GM19238 (cell line): ENCODE data around the gene SYTL2.
"Not testable (repeated sequence)": the region's sequence is repeated elsewhere in the genome, so short reads cannot be mapped to it uniquely, and the experiment has no call there.

Source experiments
- DNase-seq: peaks from one replicate; pipeline ENCODE4 v3.0.0; 2011; ENCODE audit warnings: low spot score; ENCODE audit not compliant: insufficient read length

SYTL2 gene

DNA sequence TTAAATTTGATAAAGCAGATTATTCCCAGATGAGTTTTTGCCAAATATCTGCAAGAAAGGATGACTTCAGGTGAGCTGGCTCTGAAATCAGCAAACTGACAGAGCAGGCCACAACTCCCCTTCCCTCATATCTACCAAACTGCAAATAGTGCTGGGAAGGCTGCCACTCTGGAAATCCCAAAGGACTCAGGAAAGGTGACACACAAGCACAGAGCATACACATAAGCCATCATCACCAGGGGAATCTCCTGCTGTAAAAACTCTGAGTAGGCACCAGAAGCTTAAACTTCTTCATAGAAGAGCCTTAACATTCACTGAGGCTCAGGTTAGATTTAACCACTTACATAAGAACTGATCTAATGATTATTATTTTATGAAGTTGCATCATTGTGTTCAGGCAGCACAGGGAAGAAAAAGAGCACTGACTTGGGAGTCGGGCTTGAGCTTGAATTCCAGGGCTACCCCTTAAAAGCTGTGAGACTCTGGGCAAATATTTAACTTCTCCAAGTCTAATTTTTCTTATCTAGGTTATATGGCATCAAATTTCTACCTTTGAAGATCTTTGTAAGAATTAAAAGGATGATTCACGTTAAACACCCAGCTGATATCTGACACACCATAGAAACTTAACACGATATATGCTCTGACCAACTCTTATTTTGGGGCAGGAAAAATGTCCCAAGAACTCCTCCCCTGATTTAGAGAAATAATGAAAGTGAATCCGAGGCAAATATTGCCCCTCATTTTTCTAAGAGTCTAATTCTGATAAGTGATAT is 15.0 kb downstream of the SYTL2 start:
- DNase-seq = no peak

DNA sequence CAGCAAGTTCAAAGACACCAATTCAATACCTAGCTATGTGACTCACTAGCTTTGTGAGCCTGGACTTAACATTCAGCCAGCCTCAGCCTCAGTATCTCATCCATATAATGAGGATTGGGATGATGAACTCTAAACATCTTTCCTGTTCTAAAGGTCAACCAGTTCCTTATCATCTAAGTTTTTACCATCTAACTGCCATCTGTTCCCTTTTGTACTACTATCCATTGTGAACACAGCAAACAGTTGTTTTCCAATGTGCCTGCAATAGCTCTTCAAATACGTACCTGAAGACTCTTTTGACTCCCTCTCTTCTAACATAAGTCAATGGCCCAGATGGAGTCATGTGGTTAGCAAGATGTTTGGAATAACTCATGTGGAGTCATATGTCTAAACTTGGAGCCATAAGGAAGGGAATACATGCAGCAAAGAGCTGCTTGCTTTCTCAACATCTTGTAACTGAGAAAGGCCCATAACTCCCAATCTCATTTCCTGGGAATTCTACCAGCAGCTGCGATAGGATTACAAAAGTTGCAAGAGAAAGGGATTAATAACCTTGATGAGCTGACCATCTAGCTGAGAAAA is 19.4 kb downstream of the SYTL2 start:
- no peak for DNase-seq

DNA sequence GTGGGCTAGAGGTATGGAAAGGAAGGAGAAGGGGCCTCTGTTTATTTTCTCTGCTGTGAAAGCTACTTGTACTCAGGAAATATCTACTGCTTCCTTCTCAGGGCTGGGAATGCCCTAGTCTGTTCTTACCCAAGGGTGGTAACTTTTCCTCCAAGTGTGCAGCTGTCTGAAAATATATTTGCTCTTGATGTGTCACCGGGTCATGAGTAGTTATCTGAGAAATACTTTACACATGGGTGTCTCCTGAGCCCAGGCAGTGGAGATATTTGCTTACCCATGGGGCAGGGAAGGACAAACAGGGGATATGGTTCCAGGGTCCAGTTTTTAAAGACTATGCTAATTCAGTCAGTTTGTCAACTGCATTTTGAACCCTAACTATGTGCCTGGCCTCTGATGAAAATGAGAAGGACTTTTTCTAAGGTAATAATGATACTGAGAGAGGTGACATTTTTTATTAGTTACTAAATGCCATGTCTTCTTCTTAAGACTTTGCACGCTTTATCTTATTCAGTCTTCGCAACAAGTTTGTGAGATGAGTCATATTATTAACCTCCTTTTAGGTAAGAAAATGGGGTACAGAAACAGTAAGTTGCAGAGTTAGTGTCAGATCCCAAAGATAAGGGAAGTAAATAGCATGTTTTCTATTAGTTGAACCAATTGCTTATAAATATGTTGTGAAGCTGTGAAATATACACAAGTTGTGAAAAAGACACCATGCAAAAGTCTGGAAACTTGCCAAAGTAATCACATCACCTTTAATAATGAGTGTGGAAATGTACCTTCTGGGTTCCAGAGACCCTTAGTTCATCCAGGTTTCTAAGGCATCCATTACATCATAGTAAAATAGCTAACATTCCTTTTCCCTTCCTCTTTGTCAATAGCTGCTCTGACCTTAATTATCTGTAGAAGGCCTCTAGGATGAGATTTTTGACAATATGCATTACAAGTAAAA is 22.9 kb downstream of the SYTL2 start:
- DNase-seq = no peak

DNA sequence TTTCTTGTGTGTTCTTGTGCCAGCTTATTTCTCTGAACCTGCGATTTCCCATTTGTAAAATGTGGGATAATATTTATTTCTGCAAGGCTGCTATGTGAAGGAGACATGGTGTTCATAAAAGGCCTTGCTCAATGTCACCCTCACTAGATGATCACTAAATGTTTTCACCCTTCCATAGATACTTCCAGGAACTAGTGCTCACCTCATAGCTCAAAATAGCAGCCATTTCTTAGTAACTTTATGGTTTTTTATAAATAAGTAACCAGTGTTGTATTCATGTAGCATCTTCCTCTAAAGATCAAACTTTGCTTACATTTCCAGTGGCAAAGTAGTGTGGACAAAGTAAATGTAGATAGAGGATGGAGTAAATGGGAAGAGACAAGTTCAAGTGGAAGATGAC is 23.8 kb downstream of the SYTL2 start:
- DNase-seq = no peak

DNA sequence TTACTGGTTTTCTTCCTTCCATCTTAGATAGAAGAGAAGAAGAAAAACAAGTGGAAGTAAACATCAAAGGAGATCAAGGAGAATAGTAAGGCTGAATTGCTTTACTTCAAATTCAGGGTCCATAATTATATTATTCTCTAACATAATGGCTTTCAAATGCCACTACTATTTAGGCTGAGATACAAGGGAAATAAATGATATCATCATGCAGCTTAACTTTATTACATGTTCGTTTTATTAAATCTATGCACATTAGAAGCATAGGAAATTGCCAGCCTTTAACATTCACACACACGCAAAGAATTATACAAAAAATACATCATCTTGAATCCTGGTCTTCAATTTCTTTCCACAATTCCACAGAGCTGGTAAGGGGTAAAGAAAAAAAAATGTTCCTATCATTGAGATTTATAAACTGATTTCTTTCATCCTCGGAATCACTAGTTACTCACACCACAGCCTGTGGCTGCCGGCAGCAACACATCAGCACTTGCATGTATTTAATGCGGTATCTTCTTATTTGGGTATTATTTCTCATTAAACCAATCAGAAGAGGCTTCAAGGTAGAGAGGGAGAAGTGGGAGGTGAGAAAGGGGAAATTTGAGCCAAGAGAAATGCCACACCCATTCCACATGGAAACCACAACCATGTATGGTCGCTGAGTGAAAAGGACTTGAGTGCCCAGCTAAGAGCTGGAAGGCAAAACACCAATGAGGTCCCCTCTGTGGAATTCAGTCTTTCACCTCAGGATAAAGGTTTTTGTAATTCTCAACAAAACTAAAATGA is 26.3 kb downstream of the SYTL2 start:
- DNase-seq = no peak

DNA sequence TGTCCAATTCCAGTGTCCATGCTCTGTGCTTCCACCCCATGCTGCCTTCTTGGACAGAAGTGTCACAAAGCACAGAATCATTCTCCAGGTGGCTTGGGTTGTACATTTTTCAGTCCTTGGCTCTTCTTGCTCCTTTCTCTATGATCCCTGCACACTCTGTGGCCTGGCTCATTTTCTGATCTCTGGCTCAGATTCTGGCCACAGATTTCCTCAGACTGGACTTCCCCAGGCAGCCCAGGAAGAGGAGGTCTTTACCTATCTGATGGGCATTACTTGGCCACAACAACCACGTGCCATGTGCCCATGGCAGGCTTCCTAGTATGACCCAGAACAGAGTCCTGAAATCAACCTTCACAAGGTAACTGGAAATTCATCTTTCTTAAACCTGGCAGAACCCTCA is 27.2 kb downstream of the SYTL2 start:
- no peak for DNase-seq

DNA sequence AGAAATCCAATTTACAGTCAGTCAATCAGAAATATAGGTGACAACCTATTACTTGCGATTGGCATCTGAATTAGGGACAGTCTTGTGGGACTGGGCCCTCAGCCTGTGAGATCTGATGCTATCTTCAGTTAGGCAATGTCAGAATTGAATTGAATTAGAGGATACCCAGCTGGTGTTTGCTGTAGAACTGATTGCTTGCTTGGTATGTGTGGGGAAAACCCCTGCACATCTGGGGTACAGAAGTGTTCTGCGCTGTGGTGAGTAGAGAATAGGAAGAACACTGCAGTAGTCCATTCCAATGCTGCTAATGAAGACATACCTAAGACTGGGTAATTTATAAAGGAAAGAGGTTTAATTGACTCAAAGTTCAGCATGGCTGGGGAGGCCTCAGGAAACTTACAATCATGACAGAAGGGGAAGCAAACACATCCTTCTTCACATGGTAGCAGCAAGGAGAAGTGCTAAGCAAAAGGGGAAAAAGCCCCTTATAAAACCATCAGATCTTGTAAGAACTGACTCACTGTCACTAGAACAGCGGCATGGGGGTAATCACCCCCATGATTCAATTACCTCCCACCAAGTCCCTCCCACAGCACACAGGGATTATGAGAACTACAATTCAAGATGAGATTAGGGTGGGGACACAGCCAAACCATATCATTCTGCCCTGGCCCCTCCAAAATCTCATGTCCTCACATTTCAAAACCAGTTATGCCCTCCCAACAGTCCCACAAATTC is 30.0 kb downstream of the SYTL2 start:
- DNase-seq = not testable (repeated sequence)

DNA sequence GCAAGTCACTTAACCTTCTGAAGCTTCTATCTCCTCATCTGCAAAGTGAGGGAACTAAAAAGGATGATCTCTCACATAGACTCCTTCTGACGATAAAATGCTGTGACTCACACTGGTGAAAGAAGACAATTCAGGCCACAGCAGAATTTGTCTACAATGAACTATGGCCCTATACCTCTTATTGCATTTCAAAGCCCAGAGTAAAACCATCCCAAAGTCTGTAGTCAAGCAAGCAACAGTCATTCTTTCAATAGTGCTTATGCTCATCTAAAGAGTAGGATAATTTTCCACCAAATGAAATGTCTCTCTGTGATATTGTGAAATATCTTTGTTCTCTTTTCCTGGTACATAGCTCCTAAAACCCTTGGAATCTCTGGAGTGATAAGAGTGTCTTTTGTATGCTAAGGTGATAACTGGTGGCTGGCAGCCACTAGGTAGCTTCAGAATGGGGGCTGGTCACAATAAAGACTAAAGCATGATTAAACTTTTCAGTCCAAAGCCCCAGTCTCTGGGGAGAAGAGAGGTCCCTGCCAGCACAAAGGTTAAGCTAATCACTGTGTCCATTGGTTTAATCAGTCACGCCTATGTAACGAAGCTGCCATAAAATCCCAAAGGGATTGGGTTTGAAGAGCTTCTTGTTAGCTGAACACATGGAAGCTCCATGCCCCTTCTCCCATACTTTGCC is 30.8 kb downstream of the SYTL2 start:
- no peak for DNase-seq

DNA sequence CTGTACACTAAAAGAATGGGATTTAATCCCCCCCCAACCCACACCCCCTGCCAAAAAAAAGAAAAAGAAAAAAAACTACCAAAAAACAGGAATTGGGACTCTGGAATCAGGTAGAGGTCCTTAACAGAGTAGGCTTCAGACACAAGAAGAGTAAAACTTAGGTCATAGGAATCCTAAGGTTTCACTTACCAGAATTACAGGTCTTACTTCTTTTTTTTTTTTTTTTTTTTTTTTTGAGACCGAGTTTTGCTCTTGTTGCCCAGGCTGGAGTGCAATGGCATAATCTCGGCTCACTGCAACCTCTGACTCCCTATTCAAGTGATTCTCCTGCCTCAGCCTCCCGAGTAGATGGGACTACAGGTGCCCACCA is 33.4 kb downstream of the SYTL2 start:
- not testable (repeated sequence) for DNase-seq

DNA sequence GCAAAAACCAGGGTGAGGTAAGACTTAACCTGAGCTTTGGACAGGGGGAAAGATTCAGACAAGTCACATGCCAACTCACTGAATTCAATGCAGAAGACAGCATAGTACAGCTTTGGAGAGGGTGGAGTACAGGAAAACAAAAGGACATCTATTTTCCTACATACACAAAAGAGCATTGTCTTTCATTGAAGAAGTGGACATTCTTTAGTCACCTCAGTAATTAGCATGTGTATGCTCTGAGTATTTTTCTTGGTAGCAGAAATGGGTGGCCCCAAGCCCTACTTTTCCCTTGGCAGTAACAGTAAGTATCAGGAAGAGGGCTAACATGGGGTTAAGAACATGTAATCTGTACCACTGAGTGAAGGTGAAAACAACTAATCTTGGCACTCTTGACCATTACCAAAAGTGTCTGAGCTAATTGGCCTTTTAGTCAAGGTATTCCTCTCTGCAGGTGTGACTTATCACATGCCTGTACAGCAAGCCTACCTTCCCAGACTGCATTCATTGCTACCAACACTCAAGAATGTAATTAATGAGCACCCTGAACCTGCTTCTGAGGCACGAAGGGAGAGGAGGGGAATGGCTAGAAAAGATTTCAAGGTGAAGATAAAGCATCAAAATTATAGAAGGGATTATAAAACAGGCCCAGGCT is 33.9 kb downstream of the SYTL2 start:
- no peak for DNase-seq

DNA sequence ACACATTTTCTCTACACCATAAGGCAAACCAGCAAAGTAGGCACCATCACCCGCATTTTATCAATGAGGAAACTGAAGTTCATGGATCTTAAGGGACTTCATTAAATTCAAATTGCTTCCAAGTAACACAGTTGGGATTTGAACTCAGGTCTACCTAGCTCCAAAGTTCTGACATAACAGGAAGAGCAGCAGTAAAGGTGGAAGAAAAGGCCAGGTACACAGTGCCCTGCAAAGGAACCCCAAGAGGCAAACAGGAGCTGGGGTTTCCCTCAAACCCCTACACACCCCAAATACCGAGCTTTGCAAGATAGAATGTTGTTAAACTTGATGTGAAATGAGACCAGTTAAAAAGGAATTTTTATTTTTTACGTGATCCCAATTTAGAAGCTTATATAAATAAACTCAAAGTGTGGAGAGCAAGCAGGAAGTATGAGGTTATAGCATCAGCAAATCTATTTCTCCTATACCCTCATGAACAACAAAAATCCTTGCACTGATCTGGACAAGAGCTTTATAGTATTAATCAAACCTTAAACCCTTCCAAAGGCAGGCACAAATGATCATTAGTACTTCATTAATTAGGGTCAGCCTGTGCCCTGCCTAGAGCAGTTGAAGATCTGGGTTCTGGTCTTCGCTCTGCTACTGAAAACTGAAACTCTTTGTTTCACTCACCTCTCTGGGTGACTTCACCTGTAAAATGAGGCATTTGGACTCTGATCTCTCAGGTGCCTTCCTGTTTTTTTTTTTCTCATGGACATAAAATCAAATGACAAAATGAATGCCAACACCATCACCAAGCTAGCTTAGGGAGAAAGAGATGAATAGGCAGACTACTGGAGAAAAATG is 36.5 kb downstream of the SYTL2 start:
- DNase-seq = no peak

DNA sequence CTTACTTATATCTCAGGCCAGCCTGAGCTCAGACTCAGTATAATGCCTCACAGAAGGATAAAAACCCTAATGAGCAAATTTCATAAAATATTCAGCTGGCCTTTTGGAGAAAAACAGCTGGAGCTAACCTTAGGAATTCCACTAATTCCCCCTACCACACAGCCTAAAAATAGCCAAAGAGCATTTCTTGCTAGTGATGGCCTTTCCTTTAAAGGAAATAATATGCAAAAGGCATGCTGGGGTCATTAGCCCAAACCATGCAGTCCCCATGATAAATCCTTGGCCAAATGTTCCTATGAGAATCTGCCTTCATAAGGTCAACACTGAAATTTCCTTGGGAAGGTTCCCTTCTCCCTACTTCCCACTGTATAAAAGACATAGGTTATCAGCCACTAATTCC is 38.2 kb downstream of the SYTL2 start:
- no peak for DNase-seq

DNA sequence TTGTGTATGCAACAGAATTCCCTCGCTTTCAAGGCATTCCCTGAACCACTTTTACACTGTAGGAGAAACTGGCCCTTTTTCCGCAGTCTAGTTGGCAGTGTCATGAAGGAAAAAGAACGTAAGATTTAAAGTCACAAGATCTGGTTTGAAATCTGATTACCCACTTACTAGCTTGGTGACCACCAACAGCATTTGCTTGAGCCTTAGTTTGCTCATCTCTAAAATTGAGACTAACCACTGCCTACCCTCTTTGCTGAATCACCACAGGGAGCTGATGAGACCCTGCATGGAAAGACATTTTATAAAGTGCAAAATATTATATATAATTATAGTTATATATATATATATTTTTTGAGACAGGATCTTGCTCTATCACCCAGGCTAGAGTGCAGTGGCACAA is 39.4 kb downstream of the SYTL2 start:
- DNase-seq = no peak

DNA sequence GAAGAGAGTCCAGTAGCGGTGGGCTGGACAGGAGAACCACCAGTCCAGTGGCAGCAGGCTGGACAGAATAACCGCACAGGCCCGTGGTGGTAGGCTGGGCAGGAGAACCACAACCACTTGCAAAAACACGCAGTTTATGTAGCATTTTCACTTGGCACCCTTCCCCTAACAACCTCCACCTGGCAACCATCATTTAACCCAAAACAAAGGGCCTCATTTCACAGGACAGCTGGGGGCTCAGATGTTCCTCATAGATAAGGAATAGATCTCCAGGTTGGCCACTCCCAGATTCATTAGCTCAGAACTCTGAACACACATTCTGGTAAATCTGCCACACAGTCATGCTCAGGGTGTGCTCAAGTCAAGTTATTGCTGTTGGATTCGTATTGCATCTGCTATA is 41.2 kb downstream of the SYTL2 start:
- no peak for DNase-seq

DNA sequence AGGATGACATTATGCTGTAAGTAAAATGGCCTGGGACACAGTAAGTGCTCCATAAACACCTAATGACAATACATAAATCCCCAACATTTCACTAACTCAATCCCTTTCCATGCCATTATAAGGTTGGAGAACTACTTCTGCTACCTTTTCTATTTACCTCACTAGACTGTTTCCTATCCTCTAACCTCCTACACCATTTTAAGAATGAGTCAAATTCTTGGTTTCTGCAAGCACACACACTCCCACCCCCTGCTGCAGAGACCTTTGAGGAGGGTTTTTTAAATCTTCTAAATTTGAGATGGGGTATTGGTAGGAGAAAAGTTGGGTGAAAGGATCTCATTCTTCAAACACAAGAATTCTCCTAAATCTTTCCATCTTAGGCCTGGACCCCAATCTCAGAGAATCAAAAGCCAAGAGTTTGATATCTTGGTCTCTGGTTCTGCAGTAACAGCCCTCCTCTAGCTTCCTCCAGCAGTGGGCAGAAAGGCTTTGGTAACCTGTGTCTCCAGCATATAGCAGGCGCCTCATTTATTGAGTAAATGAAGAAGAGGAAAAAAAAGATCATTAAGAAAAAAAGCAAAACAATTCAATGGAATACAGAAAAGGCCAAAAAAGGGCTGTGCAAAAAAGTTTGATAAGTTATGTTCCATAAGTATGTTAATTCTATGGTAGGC is 42.3 kb downstream of the SYTL2 start:
- DNase-seq = no peak

DNA sequence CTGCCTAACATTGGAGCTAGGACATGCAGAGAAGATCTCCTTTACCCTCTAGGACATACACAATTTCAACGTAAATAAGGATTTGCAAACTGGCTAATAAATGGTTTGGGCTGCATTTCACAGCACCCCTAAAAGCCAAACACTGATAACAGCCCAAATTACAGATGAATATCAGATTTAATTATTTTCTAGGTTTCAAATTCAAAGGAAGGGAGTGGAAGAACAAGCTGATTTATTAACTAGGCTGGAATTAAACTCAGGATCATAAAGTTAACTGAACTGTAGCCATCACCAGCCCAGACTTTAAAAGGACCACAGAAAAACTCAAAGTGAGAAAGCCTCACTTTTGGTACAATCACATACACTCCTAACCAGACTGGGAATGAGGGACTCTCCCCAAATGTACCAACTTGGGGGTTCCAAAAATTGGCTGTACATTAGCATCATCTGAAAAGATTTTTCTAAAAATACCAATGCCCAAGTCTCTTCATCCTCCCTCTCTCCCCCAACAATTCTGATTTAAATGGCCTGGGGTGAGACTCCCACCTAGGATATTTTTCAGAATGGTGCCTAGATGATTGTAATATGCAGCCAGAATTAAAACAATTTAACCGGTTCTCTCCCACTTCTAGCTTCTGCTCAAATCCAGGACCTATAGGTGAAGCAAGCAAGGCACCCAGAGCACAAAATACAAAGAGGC is 43.5 kb downstream of the SYTL2 start:
- no peak for DNase-seq

DNA sequence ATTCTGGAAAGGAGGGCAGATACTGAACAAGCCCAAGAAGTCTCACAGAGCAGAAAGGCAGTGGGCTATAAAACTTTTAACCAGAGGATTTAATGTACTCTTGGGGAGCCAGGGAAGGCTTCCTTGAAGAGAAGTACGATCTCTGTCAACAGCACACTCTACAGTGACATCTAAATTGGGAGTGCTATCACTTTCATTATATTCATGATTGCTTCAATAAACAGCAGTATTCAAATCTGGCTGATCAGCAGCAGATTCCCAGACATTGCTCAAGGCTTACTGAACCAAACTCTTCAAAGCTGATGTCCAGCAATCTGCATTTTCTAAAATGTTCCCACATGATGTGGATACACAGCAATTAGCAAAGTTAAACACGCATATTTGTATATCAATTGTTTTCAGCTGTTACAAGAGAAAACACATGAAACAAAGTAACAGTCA is 44.2 kb downstream of the SYTL2 start:
- DNase-seq = no peak

DNA sequence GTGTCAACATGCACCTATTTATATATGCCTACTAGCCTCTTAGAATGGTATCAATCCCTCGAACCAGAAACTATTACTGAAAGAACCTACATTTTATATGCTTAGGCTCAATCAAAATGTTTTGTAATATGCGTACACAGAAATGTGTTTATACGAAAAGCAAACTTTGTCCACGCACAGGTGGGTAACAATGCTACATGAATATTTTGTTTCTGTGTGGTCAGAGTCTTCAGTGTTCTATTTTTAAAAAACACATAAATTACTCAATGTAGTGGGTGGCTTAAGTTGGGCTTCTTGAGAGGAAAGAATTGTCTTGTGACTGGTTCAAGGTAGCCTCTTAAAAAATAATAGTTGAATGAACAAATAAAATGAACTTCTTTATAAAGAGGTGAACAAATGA is 46.1 kb downstream of the SYTL2 start:
- no peak for DNase-seq
